AG09319 (cell line): ENCODE results near the gene NCS1.

Source experiments
- DNase-seq: peaks from one replicate; pipeline ENCODE4 v3.0.0-alpha.2; 2010; ENCODE audit warnings: low read depth; ENCODE audit errors: extremely low read depth
- CTCF ChIP-seq: IDR thresholded peaks from 2 replicates; pipeline ENCODE4 v1.5.1; 2011; ENCODE audit warnings: low read depth, mild to moderate bottlenecking, inconsistent platforms, low read length, moderate library complexity

The NCS1 gene

DNA sequence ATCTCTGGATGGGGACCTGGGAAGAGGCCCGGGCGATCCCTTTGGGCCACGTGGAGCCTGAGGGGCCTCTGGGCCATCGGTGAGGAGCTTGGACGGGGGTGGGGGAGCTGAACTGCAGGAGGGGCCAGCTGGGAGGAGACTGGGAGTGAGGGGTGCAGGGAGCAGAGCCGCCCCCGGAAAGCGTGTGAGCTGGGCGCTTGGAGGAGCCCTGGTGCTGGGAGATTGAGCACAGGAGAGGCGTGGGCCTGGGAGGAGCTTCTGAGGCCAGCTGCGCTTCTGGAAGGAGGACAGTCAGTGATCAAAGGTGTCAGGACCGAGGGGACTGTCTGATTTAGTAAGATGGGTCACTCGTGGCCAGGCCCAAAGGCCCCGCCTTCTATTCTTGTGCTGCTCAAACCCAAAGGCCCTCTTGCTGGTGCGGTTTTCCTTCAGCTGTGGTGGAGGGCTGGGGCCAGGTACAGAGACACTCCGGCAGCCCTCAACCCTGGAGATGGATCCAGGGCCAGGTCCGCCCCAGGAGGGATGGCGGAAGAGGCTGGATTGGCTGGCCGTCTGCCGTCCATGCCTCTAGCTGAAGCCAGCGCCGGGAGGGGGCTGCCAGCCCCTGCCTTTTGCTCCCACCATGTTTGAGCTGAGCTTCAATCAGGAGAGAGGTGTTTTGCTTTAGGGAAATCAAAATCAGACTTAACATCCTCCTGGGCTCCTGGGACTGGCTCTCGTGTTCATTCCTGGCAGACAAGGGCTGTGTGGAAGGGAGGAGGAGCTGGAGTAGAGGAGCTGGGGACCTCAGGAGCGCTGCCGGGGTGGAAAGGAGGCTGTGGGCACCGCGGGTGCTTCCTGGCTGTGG, 21.6 kb downstream of the NCS1 start:
- no peak for DNase-seq
- TF ChIP-seq CTCF, result no peak

GRCh38 chr9:130194378-130194932, 22.3 kb downstream of the NCS1 start:
- no peak for TF ChIP-seq CTCF
- DNase-seq, result no peak

DNA sequence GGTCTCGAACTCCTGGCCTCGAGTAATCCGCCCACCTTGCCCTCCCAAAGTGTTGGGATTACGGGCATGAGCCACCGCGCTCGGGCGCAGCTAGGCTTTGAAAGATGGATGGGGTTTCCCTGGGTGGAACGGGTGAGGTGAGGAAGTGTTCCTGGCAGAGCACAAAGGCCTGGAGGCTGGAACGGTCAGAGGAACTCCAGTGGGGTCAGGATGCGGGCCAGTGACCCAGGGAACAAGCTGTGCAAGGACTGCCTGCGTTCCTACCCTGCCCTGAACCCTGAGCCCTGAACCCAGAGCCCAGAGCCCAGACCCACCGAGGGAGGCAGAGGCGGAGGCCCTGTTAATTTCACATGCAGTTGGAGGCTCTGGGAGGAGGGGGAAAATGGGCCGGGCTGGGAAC, 23.4 kb downstream of the NCS1 start:
- TF ChIP-seq CTCF, result no peak

DNA sequence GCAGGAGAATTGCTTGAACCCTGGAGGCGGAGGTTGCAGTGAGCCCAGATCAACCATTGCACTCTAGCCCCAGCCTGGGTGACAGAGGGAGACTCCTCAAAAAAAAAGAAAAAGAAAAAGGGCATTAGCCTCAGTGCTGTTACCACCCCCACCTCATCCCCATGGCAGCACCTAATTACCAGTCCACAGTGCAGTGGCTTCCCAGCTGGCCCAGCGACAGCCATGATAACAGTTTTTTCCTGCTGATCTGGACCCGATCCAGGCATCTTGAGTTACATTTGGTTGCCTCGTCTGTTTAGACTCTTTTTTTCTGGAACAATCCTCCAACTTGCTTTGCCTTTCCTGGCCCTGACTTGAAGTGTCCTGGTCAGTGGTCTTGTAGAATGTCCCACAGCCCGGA, 24.4 kb downstream of the NCS1 start:
- TF ChIP-seq CTCF, result no peak
- DNase-seq, result no peak

More for the DNA sequence above, 23.4 kb downstream of the NCS1 start:
- DNase-seq, result no peak

- TF ChIP-seq CTCF, result no peak
- no peak for DNase-seq
These were observed 25.2 kb downstream of the NCS1 start for GRCh38 chr9:130197386-130197785.

DNA sequence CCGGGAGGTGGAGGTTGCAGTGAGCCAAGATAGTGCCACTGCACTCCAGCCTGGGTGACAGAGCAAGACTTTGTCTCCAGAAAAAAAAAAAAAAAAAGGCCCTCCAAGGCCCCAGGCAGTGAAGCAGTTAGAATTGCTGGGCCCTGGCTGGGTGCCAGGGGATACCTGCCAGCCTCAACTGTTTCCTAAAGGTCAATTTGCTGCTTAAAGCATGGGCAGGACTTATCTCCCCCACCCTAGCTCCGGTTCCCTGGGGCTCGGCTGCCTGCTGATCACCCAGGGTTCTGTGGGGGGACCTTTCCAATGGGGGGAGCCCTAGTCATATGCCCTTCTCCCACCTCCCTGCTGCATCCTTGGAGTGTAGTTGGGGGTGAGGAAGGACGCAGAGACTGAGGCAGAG, 25.7 kb downstream of the NCS1 start:
- no peak for TF ChIP-seq CTCF
- no peak for DNase-seq

DNA sequence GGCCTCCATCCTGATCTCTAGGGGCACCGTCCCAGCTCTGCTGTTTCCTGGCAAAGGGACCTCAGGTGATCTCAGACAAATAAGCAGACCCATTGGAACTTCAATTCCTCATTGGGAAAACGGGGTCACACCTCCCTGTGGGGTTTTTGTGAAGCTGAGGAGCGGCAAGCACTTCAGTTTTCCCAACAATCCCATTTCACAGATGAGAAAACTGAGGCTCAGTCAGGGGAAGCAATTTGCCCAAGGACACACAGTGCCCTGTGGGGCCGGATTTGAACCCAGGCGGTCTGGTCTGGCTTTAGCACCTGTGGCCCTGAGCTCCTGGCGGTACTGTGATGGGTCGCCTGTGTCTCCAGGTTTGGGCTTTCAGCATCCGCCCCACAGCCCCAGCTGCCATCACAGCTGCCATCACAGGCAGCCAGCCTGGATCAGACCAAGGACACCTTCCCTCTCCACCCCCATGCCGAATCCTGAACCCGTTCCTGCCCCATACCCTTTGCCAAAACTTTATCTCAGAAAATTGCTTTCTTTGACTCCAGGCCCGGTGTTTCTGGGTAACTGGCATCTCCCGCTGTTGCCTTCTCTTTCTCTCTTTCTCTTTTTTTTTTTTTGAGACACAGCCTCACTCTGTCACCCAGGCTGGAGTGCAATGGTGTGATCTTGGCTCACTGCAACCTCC, 26.4 kb downstream of the NCS1 start:
- DNase-seq, result no peak
- TF ChIP-seq CTCF, result no peak
